ENCODE measurements around the gene MECR.
"Not testable (repeated sequence)": the region's sequence is repeated elsewhere in the genome, so short reads cannot be mapped to it uniquely, and the experiment has no call there.

MECR gene

DNA sequence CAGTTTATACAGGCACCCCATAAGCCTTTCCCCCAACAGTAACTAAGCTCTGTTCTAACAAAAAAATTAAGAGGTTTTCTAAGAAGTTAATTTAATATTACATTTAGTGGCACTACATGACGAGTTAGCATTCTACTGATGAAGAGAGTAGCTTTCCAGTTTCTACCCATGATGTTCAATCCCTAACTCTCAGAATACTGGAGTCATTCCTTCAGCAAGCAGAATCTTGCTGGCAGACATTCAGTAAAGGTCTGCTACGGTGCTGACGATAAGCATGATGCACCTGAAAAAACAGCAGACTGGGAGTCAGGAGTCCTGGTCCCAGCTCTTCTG, 73.5 kb downstream of the MECR start:
- DNase-seq = peak in 1 of 42 donors; percentile 3
- intact Hi-C loops (cut with DNase I) = no loop called here

DNA sequence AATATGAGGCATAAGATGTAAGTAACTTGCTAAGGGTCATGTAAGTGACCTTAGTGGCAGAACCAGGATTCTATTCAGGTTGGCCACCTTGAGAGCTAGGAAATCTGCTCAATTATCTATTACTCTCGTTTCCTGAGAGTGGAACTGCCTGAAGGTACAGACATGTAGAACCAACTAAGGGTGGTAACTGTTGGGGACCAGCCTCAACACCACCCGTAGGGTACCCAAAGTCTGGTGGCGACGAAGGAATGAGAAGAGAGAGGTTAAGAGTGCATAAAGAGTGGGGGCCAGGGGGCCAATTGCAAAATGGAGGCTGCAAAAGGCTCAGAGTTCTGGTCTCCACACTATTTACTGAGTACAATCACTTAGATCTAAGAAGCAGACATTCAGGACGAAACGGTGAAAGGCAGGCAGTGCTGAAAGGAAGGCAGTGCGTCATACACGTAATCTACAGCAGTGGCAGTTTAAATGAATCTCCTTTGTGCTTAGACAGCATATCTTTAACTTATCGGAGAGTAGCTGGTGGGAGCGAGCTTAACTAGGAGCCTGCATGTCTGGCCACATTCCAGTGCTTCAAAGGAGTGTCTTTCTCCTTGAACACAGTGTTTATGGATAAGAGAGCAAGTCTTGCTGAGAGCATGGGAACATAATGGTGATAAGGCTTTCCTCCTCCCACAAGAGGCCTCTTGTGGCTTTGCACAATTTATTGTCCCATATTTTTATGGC, 74.0 kb downstream of the MECR start:
- intact Hi-C loops (cut with DNase I) = no loop called here
- peak in 1 of 42 donors; percentile 31 for DNase-seq

- no peak for DNase-seq
- intact Hi-C loops (cut with DNase I) = no loop called here
Observed at GRCh38 chr1:29152046-29152805, 78.5 kb downstream of the MECR start.

GRCh38 chr1:29150346-29150745, 80.4 kb downstream of the MECR start:
- intact Hi-C loops (cut with DNase I) = not testable (repeated sequence)
- peak in 1 of 42 donors; percentile 9 for DNase-seq

DNA sequence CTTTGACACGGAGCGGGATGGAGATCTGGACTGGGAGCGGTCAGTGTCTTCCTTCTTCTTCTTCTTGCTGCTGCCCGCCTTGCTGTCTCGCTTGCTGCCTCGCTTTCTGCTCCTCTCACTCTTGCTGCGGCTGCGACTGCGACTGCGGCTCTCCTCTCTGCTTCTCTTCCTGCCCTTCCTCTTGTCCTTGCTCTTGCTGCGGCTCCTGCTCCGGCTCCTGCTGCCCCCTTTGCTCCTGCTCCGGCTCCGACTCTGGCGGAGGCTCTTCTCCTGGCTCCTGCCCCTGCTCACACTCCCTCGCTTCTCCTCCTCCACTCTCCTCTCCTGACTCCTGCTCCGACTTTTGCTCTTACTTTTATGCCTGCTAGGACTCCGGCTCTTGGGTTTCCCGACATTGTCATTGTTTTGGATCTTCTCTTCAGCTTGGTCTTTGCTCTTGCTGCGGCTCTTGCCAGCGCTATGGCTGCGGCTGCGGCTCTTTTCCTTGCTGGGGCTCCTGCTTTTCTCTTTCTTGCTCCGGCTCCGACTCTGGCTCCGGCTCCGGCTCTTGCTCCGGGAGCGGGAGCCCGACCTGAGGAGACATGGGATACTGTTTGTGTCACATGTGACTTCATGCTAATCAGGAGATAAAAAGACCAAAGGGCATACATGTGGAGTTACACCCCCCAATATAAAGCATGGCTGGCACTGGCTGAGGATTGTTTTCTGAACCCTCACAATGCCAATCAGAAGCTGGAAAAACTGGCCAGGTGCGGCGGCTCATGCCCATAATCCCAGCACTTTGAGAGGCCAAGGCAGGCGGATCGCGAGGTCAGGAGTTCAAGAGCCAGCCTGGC, 81.9 kb downstream of the MECR start:
- peak in 5 of 42 donors; percentile 10 to 59 (median 20) for DNase-seq

DNA sequence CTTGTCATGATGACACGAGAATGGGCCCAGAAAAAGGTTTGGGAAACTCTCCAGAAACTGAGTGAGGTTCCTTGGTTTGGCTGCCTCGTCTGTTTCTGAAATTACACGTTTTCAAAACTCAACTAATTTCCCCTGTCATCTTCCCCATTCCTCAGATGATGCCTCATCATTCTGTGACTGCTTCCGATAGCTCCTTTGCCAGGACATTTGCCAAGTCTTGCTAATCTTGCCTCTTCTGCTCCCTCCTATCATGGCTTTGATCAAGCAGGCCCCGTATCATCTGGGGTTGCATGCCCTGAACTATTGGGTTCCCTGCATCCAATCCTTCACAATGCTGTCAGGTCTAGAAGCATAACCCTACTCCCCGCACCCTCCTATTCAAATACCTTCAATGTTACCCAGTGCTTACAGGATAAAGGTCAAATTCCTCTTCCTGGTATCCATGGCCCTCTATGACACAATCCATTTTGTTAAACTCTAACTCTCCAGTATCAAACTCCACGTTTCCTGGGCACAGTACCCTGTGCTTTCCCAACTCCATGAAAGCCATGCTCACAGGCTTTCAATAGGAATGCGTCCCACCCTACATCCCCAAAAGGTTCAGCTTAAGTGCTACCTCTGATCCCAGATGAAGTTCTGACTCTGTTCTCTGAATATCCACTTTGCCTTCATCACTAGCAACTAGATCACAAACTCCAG, 84.8 kb downstream of the MECR start:
- DNase-seq = peak in 4 of 42 donors; percentile 4 to 10 (median 8)
- intact Hi-C loops (cut with DNase I) = no loop called here

More for the DNA sequence above, 81.9 kb downstream of the MECR start:
- intact Hi-C loops (cut with DNase I) = no loop called here

DNA sequence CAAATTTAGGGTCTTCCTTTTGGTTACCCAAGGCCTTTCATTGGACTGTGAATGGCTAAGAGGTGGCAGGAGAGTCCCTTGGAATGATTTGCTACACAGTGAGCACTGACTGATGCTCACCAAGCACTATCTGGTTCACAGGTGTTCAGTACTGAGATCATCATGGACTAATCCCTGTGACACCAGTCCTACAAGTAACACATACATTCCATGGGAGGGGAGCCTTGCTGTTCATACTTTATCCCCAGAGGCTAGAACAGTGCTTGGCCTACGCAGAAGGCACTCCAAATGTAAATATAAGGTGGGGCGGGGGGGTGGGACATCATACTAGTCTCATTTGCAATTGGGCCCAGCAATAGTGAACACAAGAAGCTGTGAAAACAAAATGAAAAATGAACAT, 86.6 kb downstream of the MECR start:
- intact Hi-C loops (cut with DNase I) = no loop called here

GRCh38 chr1:29142714-29143113, 88.0 kb downstream of the MECR start:
- intact Hi-C loops (cut with DNase I) = no loop called here

More for the DNA sequence above, 86.6 kb downstream of the MECR start:
- DNase-seq = peak in 1 of 42 donors; percentile 9

More at GRCh38 chr1:29142714-29143113, 88.0 kb downstream of the MECR start:
- DNase-seq = peak in 1 of 42 donors; percentile 2
